Esophagus squamous epithelium (tissue), 5 donors: Measurements from ENCODE around the gene RPH3AL. TPM values are rescaled to one million over a fixed set of nuclear protein-coding genes. Genes with fewer than 3 reads are reported as not detected.
A peak's percentile ranks its signal among the peaks of the same experiment; 100 is the strongest.

ENCODE experiments used
- DNase-seq: peaks from one replicate; lab custom pipeline; 2025; lab: John Stamatoyannopoulos, UW
- H3K27ac ChIP-seq, 4 donors: fragments of 200-600 bp; sonication (generic); one replicate each; pipeline ENCODE4 v1.5.1; 2016 to 2019; ENCODE audit warnings: mild to moderate bottlenecking in 1 of 4
- H3K27me3 ChIP-seq, 4 donors: fragments of 200-600 bp; sonication (generic); 1 replicate in 3 of 4; 2 replicates in 1 of 4; pipeline versions ENCODE4 v1.5.1 to v1.6.0; 2017 to 2021; ENCODE audit warnings: antibody characterized with exemption in 1 of 4
- H3K36me3 ChIP-seq, 3 donors: fragments of 200-600 bp; sonication (generic); one replicate each; pipeline ENCODE4 v1.5.1; 2016 to 2019
- H3K4me1 ChIP-seq, 3 donors: fragments of 200-600 bp; sonication (generic); one replicate each; pipeline ENCODE4 v1.5.1; 2017 to 2019
- H3K4me3 ChIP-seq, 4 donors: fragments of 200-600 bp; sonication (generic); 1 replicate in 3 of 4; 2 replicates in 1 of 4; pipeline ENCODE4 v1.5.1; 2016 to 2019; ENCODE audit warnings: mild to moderate bottlenecking in 2 of 4, moderate library complexity in 1 of 4
- H3K9me3 ChIP-seq, 3 donors: fragments of 200-600 bp; sonication (generic); one replicate each; pipeline ENCODE4 v1.5.1; 2016 to 2019
- CTCF ChIP-seq, 6 experiments: fragments of 450-650 bp in 4 of 6; fragments of 200-600 bp in 2 of 6; sonication (generic) in 2 of 6; IDR thresholded peaks; one replicate each; pipeline ENCODE4 v1.5.1; 2016 to 2019; ENCODE audit warnings: antibody characterized with exemption in 6 of 6, mild to moderate bottlenecking in 4 of 6, moderate library complexity in 4 of 6
- POLR2A ChIP-seq, 4 donors: fragments of 450-650 bp; IDR thresholded peaks; one replicate each; pipeline ENCODE4 v1.6.1; 2017; ENCODE audit warnings: antibody characterized with exemption in 4 of 4, mild to moderate bottlenecking in 4 of 4, moderate library complexity in 3 of 4
- WGBS, 2 donors: methylation state at CpG; one replicate each; pipeline ENCODE4 v1.1.5; 2018; 5-methylcytosine and 5-hydroxymethylcytosine counted together
- intact Hi-C: fragments of 100-400 bp; cut with DNase I; formaldehyde crosslinking; loops from one replicate; pipeline ENCODE4 v1.15.0; 2022
- total RNA-seq, 4 donors: library from RNA; depleted of rRNA; stranded (reverse); fragments of >200 nt; gene quantifications; one replicate each; pipeline ENCODE4 v1.1.0, GENCODE V29; 2016
- donor health status: DM: yes; HTN: yes; CAD: no.

The RPH3AL gene
- total RNA-seq, 4 donors from 2014 or later, result 5.2 to 18.3 (median 7.5) TPM

DNA sequence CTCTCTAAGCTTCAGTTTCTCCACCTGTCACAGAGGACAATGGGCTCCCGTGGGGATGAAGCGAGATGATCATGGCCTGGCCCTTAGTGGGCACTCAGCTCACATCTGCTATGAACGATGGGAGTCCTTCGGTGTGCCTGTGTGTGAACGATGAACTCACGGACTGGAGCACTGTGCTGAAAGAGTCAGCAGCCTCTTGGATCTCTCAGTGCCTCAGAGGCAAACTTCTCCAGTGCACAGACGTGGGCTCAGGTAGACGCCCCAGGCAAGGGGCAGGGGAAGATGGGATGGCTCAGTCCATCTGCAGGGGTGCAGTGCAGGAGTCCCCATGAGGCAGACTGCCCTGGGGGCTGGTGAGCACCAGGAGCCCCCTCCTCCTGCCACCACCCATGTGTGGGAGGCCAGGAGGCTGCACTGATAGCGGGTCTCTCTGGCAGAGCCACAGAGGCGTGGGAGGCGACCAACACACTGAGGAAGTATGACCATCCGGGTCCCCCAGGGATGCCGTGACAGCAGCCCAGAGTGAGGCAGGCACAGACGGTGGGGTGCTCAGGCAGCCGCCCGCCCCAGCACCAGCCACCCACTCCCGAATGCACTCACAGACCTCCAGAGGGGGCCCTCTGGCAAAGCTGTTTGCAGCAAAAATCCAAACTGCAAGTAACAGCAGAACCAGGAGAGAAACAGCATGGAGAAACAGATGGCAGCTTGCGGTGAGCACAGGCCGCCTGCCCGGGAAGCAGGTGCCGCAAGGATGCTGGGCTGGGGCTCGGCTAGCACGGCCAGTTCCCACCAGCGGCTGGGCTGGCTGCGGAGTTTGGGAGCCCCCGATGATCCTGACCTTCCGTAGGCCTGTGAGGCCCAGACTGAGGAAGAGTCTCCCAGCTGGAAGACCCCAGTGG lies 82.7 kb downstream of the RPH3AL start:
- H3K27ac ChIP-seq, result no peak overlapping the region
- no peak overlapping the region for H3K4me3 ChIP-seq
- peaks cover 0 to 20% (median 8%) of the 10 kb centered on the region in 3 donors for H3K4me1 ChIP-seq
- H3K27me3 ChIP-seq, result no peaks in the 10 kb centered on the region
- intact Hi-C loops, result no loop called here
- WGBS, 2 donors, result 81 to 95% methylated on average over 4 to 9 of the region's 27 CpGs
- peaks cover 0 to 20% (median 0%) of the 10 kb centered on the region in 3 donors for H3K36me3 ChIP-seq
- H3K9me3 ChIP-seq, result no peaks in the 10 kb centered on the region
- no peak for TF ChIP-seq POLR2A (IDR thresholded peaks at IDR 0.05)
- no peak for TF ChIP-seq CTCF (IDR thresholded peaks at IDR 0.05)
- no peak for DNase-seq

- Histone ChIP-seq H3K27ac (peak overlapping the region in 3 of 4 donors; percentile 42 to 69 (median 68)), H3K27me3 (no peaks in the 10 kb centered on the region), H3K4me3 (no peak overlapping the region), H3K9me3 (no peaks in the 10 kb centered on the region), H3K36me3 (peaks cover 0 to 36% (median 0%) of the 10 kb centered on the region in 3 donors), H3K4me1 (peaks cover 0 to 20% (median 8%) of the 10 kb centered on the region in 3 donors)
- intact Hi-C loops, result no loop called here
- TF ChIP-seq POLR2A (IDR thresholded peaks at IDR 0.05), result no peak
- no peak for TF ChIP-seq CTCF (IDR thresholded peaks at IDR 0.05)
- DNase-seq, result no peak
- WGBS, 2 donors, result 70 to 76% methylated on average over 20 to 24 of the region's 31 CpGs
Measured at GRCh38 chr17:266701-267667, 85.6 kb downstream of the RPH3AL start.

DNA sequence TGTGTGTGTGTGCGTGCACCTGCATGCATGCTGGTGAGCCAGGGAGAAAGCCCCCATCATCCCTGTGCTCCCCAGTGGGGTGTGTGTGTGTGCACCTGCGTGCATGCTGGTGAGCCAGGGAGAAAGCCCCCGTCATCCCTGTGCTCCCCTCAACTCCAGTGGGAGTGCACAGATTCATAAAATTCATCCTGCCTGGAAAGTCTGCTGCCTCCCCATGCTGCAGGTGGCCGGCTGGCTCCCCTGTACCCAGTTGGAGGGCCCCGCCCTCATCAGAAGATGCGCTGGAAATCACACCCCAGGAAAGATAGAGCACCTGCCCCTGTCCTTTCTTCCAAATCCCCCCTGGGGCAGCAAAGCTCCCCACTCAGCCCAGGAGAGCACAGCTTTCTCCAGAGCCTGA lies 86.4 kb downstream of the RPH3AL start:
- Histone ChIP-seq H3K27me3 (no peaks in the 10 kb centered on the region), H3K4me3 (no peak overlapping the region), H3K36me3 (peaks cover 0 to 36% (median 0%) of the 10 kb centered on the region in 3 donors), H3K9me3 (no peaks in the 10 kb centered on the region), H3K4me1 (peaks cover 0 to 20% (median 8%) of the 10 kb centered on the region in 3 donors), H3K27ac (peak overlapping the region in 3 of 4 donors; percentile 42 to 69 (median 68))
- no peak for TF ChIP-seq POLR2A (IDR thresholded peaks at IDR 0.05)
- no peak for TF ChIP-seq CTCF (IDR thresholded peaks at IDR 0.05)
- DNase-seq, result no peak
- WGBS, 2 donors, result 63 to 82% methylated on average over 1 to 5 of the region's 6 CpGs
- intact Hi-C loops, result no loop called here

- no peak for TF ChIP-seq CTCF (IDR thresholded peaks at IDR 0.05)
- no peak for TF ChIP-seq POLR2A (IDR thresholded peaks at IDR 0.05)
- 55 to 86% methylated on average over 2 to 5 of the region's 10 CpGs for WGBS, 2 donors
- Histone ChIP-seq H3K27ac (peak overlapping the region in 2 of 4 donors; percentile 68 to 69), H3K9me3 (no peaks in the 10 kb centered on the region), H3K4me3 (no peak overlapping the region), H3K27me3 (no peaks in the 10 kb centered on the region), H3K36me3 (peaks cover 0 to 36% (median 0%) of the 10 kb centered on the region in 3 donors), H3K4me1 (peaks cover 0 to 20% (median 8%) of the 10 kb centered on the region in 3 donors)
- intact Hi-C loops, result no loop called here
- DNase-seq, result no peak
Measured at GRCh38 chr17:265718-266117, 86.9 kb downstream of the RPH3AL start.
